Liver (tissue), 9 donors: Measurements from ENCODE around the gene CLCN4. TPM values are rescaled to one million over a fixed set of nuclear protein-coding genes. Genes with fewer than 3 reads are reported as not detected.

Source experiments
- DNase-seq: peaks from one replicate; pipeline ENCODE4 v3.0.0-alpha.2; 2017; ENCODE audit warnings: low spot score
- H3K27ac ChIP-seq, 2 donors: one replicate each; pipeline ENCODE4 v1.7.0; 2013; ENCODE audit warnings: inconsistent platforms in 2 of 2, low read length in 2 of 2, control low read depth in 1 of 2, low read depth in 1 of 2, mild to moderate bottlenecking in 1 of 2
- H3K27me3 ChIP-seq, 4 donors: one replicate each; pipeline versions ENCODE4 v1.6.1 to v1.7.0; 2013; ENCODE audit warnings: low read length in 3 of 4, inconsistent platforms in 1 of 4, mild to moderate bottlenecking in 1 of 4, moderate library complexity in 1 of 4; ENCODE audit not compliant: control insufficient read depth in 4 of 4, insufficient read depth in 4 of 4
- H3K36me3 ChIP-seq, 4 donors: one replicate each; pipeline versions ENCODE4 v1.6.1 to v1.7.0; 2013; ENCODE audit warnings: low read length in 3 of 4, mild to moderate bottlenecking in 3 of 4, low read depth in 1 of 4, moderate library complexity in 1 of 4; ENCODE audit not compliant: control insufficient read depth in 4 of 4, insufficient read depth in 3 of 4
- H3K4me1 ChIP-seq, 4 donors: one replicate each; pipeline versions ENCODE4 v1.6.1 to v1.7.0; 2013; ENCODE audit warnings: low read length in 3 of 4, mild to moderate bottlenecking in 3 of 4, moderate library complexity in 1 of 4; ENCODE audit not compliant: control insufficient read depth in 4 of 4, insufficient read depth in 4 of 4
- H3K4me3 ChIP-seq, 3 donors: one replicate each; pipeline versions ENCODE4 v1.6.1 to v1.7.0; 2013; ENCODE audit warnings: low read length in 3 of 3, control low read depth in 1 of 3, low read depth in 1 of 3, mild to moderate bottlenecking in 1 of 3
- H3K9ac ChIP-seq, 2 donors: one replicate each; pipeline ENCODE4 v1.7.0; 2013; ENCODE audit warnings: low read length in 2 of 2, mild to moderate bottlenecking in 2 of 2, moderate library complexity in 2 of 2, control low read depth in 1 of 2, low read depth in 1 of 2
- H3K9me3 ChIP-seq, 4 donors: one replicate each; pipeline versions ENCODE4 v1.6.1 to v1.7.0; 2013; ENCODE audit warnings: low read length in 3 of 4; ENCODE audit not compliant: control insufficient read depth in 4 of 4
- CTCF ChIP-seq: fragments of 150-350 bp; IDR thresholded peaks from 2 replicates; pipeline ENCODE4 v1.5.1; 2017; ENCODE audit warnings: improper control_type of control experiment, low read depth, low read length; ENCODE audit not compliant: missing input control
- EGR1 ChIP-seq, 2 donors: IDR thresholded peaks; 2 replicates each; pipeline ENCODE4 v1.6.1; 2016 to 2018; ENCODE audit warnings: antibody characterized with exemption in 2 of 2, low read depth in 2 of 2
- FOXA1 ChIP-seq: IDR thresholded peaks from 2 replicates; pipeline ENCODE4 v1.6.1; 2016; ENCODE audit warnings: antibody characterized with exemption
- FOXA2 ChIP-seq: IDR thresholded peaks from 2 replicates; pipeline ENCODE4 v1.6.1; 2016; ENCODE audit warnings: antibody characterized with exemption
- GABPA ChIP-seq, 2 donors: IDR thresholded peaks in 1 of 2; conservative IDR thresholded peaks in 1 of 2; 2 replicates each; pipeline ENCODE4 v1.6.1; 2016; ENCODE audit warnings: antibody characterized with exemption in 2 of 2, mild to moderate bottlenecking in 1 of 2, moderate library complexity in 1 of 2
- HNF4A ChIP-seq, 2 donors: conservative IDR thresholded peaks; 2 replicates each; pipeline ENCODE4 v1.6.1; 2016; ENCODE audit warnings: antibody characterized with exemption in 2 of 2, mild to moderate bottlenecking in 2 of 2
- HNF4G ChIP-seq: IDR thresholded peaks from 2 replicates; pipeline ENCODE4 v1.6.1; 2016; ENCODE audit warnings: antibody characterized with exemption
- JUND ChIP-seq, 2 donors: IDR thresholded peaks; 2 replicates each; pipeline ENCODE4 v1.6.1; 2016; ENCODE audit warnings: antibody characterized with exemption in 2 of 2
- MAX ChIP-seq: IDR thresholded peaks from 2 replicates; pipeline ENCODE4 v1.6.1; 2016; ENCODE audit warnings: antibody characterized with exemption
- NR2F2 ChIP-seq: IDR thresholded peaks from 2 replicates; pipeline ENCODE4 v1.6.1; 2016; ENCODE audit warnings: antibody characterized with exemption
- RAD21 ChIP-seq, 2 donors: IDR thresholded peaks; 2 replicates each; pipeline ENCODE4 v1.6.1; 2016; ENCODE audit warnings: antibody characterized with exemption in 2 of 2, mild to moderate bottlenecking in 2 of 2
- REST ChIP-seq: IDR thresholded peaks from 2 replicates; pipeline ENCODE4 v1.6.1; 2016; ENCODE audit warnings: antibody characterized with exemption, mild to moderate bottlenecking
- RXRA ChIP-seq, 2 donors: IDR thresholded peaks; 2 replicates each; pipeline ENCODE4 v1.6.1; 2017 to 2018; ENCODE audit warnings: antibody characterized with exemption in 2 of 2, mild to moderate bottlenecking in 1 of 2
- SP1 ChIP-seq: IDR thresholded peaks from 2 replicates; pipeline ENCODE4 v1.6.1; 2018; ENCODE audit warnings: antibody characterized with exemption, mild to moderate bottlenecking
- TAF1 ChIP-seq: conservative IDR thresholded peaks from 2 replicates; pipeline ENCODE4 v1.6.1; 2016; ENCODE audit warnings: antibody characterized with exemption, mild to moderate bottlenecking
- YY1 ChIP-seq: IDR thresholded peaks from 2 replicates; pipeline ENCODE4 v1.6.1; 2016; ENCODE audit warnings: antibody characterized with exemption, mild to moderate bottlenecking
- WGBS: extraction: QIAGEN DNeasy Blood & Tissue Kit; methylation state at CpG from one replicate; pipeline ENCODE4 v1.1.7; 2013; 5-methylcytosine and 5-hydroxymethylcytosine counted together
- polyA plus RNA-seq, 2 donors: library from polyadenylated mRNA; stranded (reverse) in 1 of 2; unstranded in 1 of 2; fragments of 200-250 nt in 1 of 2; fragments of >200 nt in 1 of 2; fragmentation: Nextera tagmentation in 1 of 2; extraction: Ambion mirVana in 1 of 2; gene quantifications; one replicate each; pipeline versions ENCODE4 v1.2.1 to v1.2.3, GENCODE V29; 2013 to 2015
- total RNA-seq, 2 donors: library from RNA; depleted of rRNA; stranded (reverse); fragments of >200 nt; gene quantifications; one replicate each; pipeline ENCODE4 v1.2.3, GENCODE V29; 2014
- TF ChIP-seq, protein P1 (sequence below): IDR thresholded peaks from 2 replicates; pipeline ENCODE4 v1.6.1; 2016; ENCODE audit warnings: antibody characterized with exemption
- TF ChIP-seq, protein P2 (sequence below): IDR thresholded peaks from 2 replicates; pipeline ENCODE4 v1.6.1; 2016; ENCODE audit warnings: antibody characterized with exemption
- donor health status: healthy.
- donor health status: healthy.
- donor health status: healthy.
- donor health status: healthy.
- donor health status: healthy.

CLCN4 gene
- total and polyA plus RNA-seq, 4 donors, result 1.5 to 10.9 (median 4.0) TPM

DNA sequence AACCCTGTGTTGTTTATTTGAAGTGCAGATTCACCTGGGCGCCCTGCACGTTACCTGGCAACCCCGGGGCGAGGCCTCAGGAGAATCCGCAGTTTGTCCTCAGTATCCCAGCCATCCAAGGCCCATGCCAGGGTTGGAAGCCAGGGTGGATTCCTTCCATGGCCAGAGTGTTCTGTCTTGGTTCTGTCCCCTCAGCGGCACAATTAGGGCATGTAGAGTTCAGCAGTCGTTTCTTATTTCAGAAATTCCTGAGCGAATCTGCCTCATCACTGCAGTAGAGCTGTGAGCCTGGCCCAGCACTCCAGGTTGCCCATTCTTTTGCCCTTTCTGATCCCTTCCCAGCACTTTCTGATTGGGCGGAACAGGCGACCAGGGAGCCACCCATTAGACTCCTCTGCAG is 29.9 kb upstream of the CLCN4 start:
- peaks cover 0 to 3% (median under 1%) of the 10 kb centered on the region in 4 donors for H3K36me3 ChIP-seq
- H3K4me3 ChIP-seq, result no peak overlapping the region
- DNase-seq, result no peak
- H3K4me1 ChIP-seq, result no peaks in the 10 kb centered on the region
- H3K27ac ChIP-seq, result no peak overlapping the region
- TF ChIP-seq NR2F2, result no peak
- no peak for TF ChIP-seq RAD21 (IDR thresholded peaks at IDR 0.05)
- no peak for TF ChIP-seq MAX
- no peak for TF ChIP-seq YY1
- TF ChIP-seq, protein P1, sequence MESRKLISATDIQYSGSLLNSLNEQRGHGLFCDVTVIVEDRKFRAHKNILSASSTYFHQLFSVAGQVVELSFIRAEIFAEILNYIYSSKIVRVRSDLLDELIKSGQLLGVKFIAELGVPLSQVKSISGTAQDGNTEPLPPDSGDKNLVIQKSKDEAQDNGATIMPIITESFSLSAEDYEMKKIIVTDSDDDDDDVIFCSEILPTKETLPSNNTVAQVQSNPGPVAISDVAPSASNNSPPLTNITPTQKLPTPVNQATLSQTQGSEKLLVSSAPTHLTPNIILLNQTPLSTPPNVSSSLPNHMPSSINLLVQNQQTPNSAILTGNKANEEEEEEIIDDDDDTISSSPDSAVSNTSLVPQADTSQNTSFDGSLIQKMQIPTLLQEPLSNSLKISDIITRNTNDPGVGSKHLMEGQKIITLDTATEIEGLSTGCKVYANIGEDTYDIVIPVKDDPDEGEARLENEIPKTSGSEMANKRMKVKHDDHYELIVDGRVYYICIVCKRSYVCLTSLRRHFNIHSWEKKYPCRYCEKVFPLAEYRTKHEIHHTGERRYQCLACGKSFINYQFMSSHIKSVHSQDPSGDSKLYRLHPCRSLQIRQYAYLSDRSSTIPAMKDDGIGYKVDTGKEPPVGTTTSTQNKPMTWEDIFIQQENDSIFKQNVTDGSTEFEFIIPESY, result no peak
- no peak for TF ChIP-seq TAF1
- TF ChIP-seq CTCF, result no peak
- no peak for TF ChIP-seq SP1
- no peak for TF ChIP-seq EGR1 (IDR thresholded peaks at IDR 0.05; ENCODE audit: low read depth in 2 of 2)
- no peak for TF ChIP-seq FOXA2
- no peak for TF ChIP-seq HNF4A (conservative IDR thresholded peaks at IDR 0.05)
- no peak for TF ChIP-seq JUND (IDR thresholded peaks at IDR 0.05)
- no peak for TF ChIP-seq RXRA (IDR thresholded peaks at IDR 0.05)
- TF ChIP-seq REST, result no peak
- TF ChIP-seq GABPA (IDR thresholded peaks at IDR 0.05 in 1 of 2, conservative IDR thresholded peaks at IDR 0.05 in 1 of 2), result no peak
- no peak for TF ChIP-seq FOXA1
- no peak for TF ChIP-seq HNF4G
- TF ChIP-seq, protein P2, sequence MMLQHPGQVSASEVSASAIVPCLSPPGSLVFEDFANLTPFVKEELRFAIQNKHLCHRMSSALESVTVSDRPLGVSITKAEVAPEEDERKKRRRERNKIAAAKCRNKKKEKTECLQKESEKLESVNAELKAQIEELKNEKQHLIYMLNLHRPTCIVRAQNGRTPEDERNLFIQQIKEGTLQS, result no peak
- no peaks in the 10 kb centered on the region for H3K27me3 ChIP-seq
- H3K9ac ChIP-seq, result no peak overlapping the region
- 98% methylated on average over 10 of the region's 10 CpGs for WGBS
- no peaks in the 10 kb centered on the region for H3K9me3 ChIP-seq
